ENCODE results near the gene KDM4C. TPM values are rescaled to one million over a fixed set of nuclear protein-coding genes. Genes with fewer than 3 reads are reported as not detected.
A peak's percentile ranks its signal among the peaks of the same experiment; 100 is the strongest.

KDM4C gene
- total and polyA plus RNA-seq, 2 of the 4 experiments (the other 2 are of a cell fraction): 11.8 to 23.8 TPM

DNA sequence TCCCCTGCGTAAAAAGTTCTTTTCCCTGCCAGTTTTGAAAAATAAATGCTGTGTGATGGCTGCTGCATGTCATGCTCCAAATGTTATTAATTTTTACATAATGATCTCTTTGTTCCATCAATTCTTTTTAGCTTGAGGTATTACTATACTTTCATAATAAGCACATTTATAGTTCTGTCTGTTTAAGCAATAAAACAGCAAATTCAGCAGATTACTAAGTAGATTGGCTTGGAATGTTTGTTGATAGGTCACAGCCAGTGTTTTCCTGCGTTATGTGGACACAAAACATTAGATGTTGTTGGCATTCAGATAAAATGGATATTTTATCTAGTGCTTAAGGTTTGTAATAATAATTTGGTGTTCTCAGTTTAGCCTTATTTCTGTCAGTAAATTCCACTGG is 242.0 kb downstream of the KDM4C start:
- Histone ChIP-seq H3K36me3 (ENCODE audit: control insufficient read depth, insufficient read depth, low read length) (peaks cover 6% of the 10 kb centered on the region), H3K9me3 (ENCODE audit: control insufficient read depth, insufficient read depth, low read length) (no peaks in the 10 kb centered on the region), H3K14ac (replicated peaks; ENCODE audit: low read depth, low read length) (no peak overlapping the region), H2BK120ac (ENCODE audit: low read depth, low read length) (no peak overlapping the region), H4K5ac (ENCODE audit: low read depth, low read length) (no peak overlapping the region), H4K8ac (ENCODE audit: low read depth in 2 of 2, low read length in 2 of 2) (no peak overlapping the region), H2AK5ac (ENCODE audit: low read depth, low read length) (no peak overlapping the region), H3K56ac (ENCODE audit: extremely low read depth, insufficient read depth, low read length) (no peak overlapping the region), H3K4me1 (ENCODE audit: control insufficient read depth, insufficient read depth, low read length) (no peaks in the 10 kb centered on the region), H3K9me1 (ENCODE audit: insufficient read depth, low read length) (no peaks in the 10 kb centered on the region; the same call in 1 of the 2 replicates), H2AFZ (replicated peaks; ENCODE audit: low read length, poor library complexity) (no peak overlapping the region), H3K4me3 (ENCODE audit: insufficient read depth, low read depth, low read length) (no peak overlapping the region), H3K4ac (ENCODE audit: low read depth, low read length) (no peak overlapping the region), H2BK20ac (ENCODE audit: low read depth, low read length) (no peak overlapping the region), H2AK9ac (replicated peaks; ENCODE audit: low read depth, low read length, poor library complexity) (no peak overlapping the region), H4K91ac (ENCODE audit: insufficient read depth, low read depth, low read length) (no peak overlapping the region), H2BK5ac (ENCODE audit: low read depth, low read length, poor library complexity, severe bottlenecking) (no peak overlapping the region), H3K9ac (ENCODE audit: low read depth, low read length) (no peak overlapping the region), H3K4me2 (ENCODE audit: low read depth, low read length) (no peak overlapping the region), H3K18ac (ENCODE audit: low read depth, low read length) (no peak overlapping the region), H3K27ac (ENCODE audit: insufficient read depth, low read length) (no peak overlapping the region), H3K27me3 (ENCODE audit: control insufficient read depth, insufficient read depth, low read length) (no peaks in the 10 kb centered on the region), H2BK15ac (ENCODE audit: low read depth, low read length) (no peak overlapping the region), H3K79me1 (ENCODE audit: low read depth in 1 of 2, low read length in 2 of 2) (no peaks in the 10 kb centered on the region), H3K23ac (ENCODE audit: low read depth, low read length) (no peak overlapping the region), H4K20me1 (ENCODE audit: insufficient read depth, low read length) (no peaks in the 10 kb centered on the region)
- in situ Hi-C loops (cut with MboI; ENCODE audit: low sequenced_read_pairs) (no loop called here), dilution Hi-C loops (cut with HindIII; ENCODE audit: low sequenced_read_pairs, unreplicated experiment) (no loop called here), intact Hi-C loops (cut with micrococcal nuclease) (no loop called here)
- POLR2A ChIA-PET (ENCODE audit: unreplicated experiment): no interaction called here
- BruUV-seq (replicated peaks): no TSS peak
- TF ChIP-seq USF2 (IDR thresholded peaks at IDR 0.05; ENCODE audit: low read depth, low read length) (no peak), MAFK (IDR thresholded peaks at IDR 0.05; ENCODE audit: low read depth, low read length) (peak; percentile 42)
- no peak for ATAC-seq (ENCODE audit: low read depth)
- no peak for DNase-seq
- WGBS, 2 experiments (ENCODE audit: extremely low coverage in 2 of 2, insufficient read length in 1 of 2): 40% methylated on average over 1 of the region's 2 CpGs; no CpG with 5 or more reads in 1 of the 2 experiments
- CTCF ChIA-PET: no interaction called here
